Measurements from ENCODE around the gene GINS3.

- TF ChIP-seq EZH2 (IDR thresholded peaks at IDR 0.05) (no peak), POLR2AphosphoS5 (IDR thresholded peaks at IDR 0.05; ENCODE audit: borderline replicate concordance, low read depth, low read length) (no peak), FOXP2 (optimal IDR thresholded peaks at IDR 0.05; ENCODE audit: control extremely low read depth, extremely low read length, insufficient read depth) (no peak)
Measured at GRCh38 chr16:58361726-58362125, 30.5 kb upstream of the GINS3 start.
